Skeletal muscle tissue (tissue), 4 donors: Measurements from ENCODE around the gene AP5Z1. TPM values are rescaled to one million over a fixed set of nuclear protein-coding genes. Genes with fewer than 3 reads are reported as not detected.
A peak's percentile ranks its signal among the peaks of the same experiment; 100 is the strongest.

Experiments used
- H3K27ac ChIP-seq: one replicate; pipeline ENCODE4 v1.7.0; 2013; ENCODE audit warnings: mild to moderate bottlenecking, low read depth, low read length, inconsistent platforms
- H3K27me3 ChIP-seq, 3 donors: one replicate each; pipeline ENCODE4 v1.7.0; 2013; ENCODE audit warnings: low read length in 3 of 3; ENCODE audit not compliant: control insufficient read depth in 3 of 3, insufficient read depth in 3 of 3
- H3K36me3 ChIP-seq, 3 donors: one replicate each; pipeline ENCODE4 v1.7.0; 2013; ENCODE audit warnings: low read length in 3 of 3; ENCODE audit not compliant: control insufficient read depth in 3 of 3, insufficient read depth in 3 of 3
- H3K4me1 ChIP-seq, 3 donors: one replicate each; pipeline ENCODE4 v1.7.0; 2013; ENCODE audit warnings: low read length in 3 of 3, mild to moderate bottlenecking in 3 of 3; ENCODE audit not compliant: control insufficient read depth in 3 of 3, insufficient read depth in 3 of 3
- H3K4me3 ChIP-seq, 3 donors: one replicate each; pipeline ENCODE4 v1.7.0; 2013; ENCODE audit warnings: low read length in 3 of 3
- H3K9ac ChIP-seq, 3 donors: one replicate each; pipeline ENCODE4 v1.7.0; 2013; ENCODE audit warnings: low read length in 3 of 3, mild to moderate bottlenecking in 3 of 3, moderate library complexity in 2 of 3, low read depth in 1 of 3
- H3K9me3 ChIP-seq, 3 donors: one replicate each; pipeline ENCODE4 v1.7.0; 2013; ENCODE audit warnings: low read length in 3 of 3; ENCODE audit not compliant: control insufficient read depth in 3 of 3
- total RNA-seq: library from RNA; depleted of rRNA; stranded (reverse); fragments of >200 nt; gene quantifications from one replicate; pipeline ENCODE4 v1.2.3, GENCODE V29; 2014
- donor health status: Osteomylitis.

The AP5Z1 gene
- total RNA-seq, 1 donor from 2014 or later: 13.6 TPM

DNA sequence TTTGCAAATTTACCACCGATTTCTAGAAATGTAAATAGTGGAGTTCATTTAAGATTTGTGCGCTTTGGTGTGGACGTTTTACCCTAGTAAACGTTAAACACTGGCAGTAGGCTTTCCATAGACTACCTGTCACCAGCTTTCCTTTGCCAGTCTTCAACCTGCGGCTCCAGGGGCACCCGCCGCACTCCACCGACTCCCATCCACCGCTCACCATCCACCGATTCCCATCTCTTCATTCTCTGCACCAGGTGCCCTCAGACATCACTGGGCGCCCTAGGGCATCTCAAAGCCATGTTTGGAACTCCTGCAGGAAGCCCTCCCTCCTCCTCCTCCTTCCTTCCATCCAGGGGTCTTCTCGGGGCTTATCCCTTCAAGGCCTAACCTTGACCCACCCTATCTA lies 1.4 kb upstream of the AP5Z1 start:
- H3K36me3 ChIP-seq: peaks cover 0 to 13% (median 6%) of the 10 kb centered on the region in 3 donors
- peaks cover 18 to 35% (median 28%) of the 10 kb centered on the region in 3 donors for H3K4me1 ChIP-seq
- H3K9me3 ChIP-seq: no peaks in the 10 kb centered on the region
- no peak overlapping the region for H3K4me3 ChIP-seq
- no peaks in the 10 kb centered on the region for H3K27me3 ChIP-seq
- H3K27ac ChIP-seq: no peak overlapping the region
- peak overlapping the region; percentile 90 to 96 (median 93) for H3K9ac ChIP-seq

DNA sequence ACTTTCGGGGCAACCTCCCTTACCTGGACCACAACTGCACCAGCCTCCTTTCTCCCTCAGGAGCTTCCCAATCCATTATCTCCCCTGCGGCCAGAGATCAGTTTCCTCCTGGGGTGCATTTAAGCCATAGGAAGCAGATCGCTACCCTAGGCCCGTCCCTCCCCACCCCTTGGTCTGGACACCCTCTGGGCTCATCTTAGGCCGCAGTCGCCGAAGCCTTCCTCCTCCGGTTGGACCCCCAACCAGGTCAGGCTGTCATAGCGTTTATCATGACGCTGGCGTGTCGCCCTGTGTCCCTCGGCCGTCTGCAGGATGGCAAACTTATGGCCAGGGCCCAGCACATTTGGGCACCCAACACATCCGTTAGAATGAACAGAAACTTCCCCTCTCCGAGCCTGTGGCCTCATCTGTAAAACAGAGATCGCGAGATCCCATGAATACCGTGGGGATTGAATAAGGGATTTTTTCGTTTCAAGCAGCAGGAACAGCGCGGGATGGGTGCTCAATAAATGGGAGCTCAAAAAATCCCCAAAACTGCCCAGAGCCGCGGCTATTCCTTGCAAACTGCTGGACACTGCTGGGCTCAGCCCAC lies 669 bp upstream of the AP5Z1 start:
- Histone ChIP-seq H3K27ac (peak overlapping the region; percentile 95), H3K9ac (peak overlapping the region; percentile 90 to 96 (median 93)), H3K4me3 (peak overlapping the region; percentile 89 to 98 (median 98)), H3K9me3 (no peaks in the 10 kb centered on the region), H3K4me1 (peaks cover 16 to 28% (median 21%) of the 10 kb centered on the region in 3 donors), H3K27me3 (no peaks in the 10 kb centered on the region), H3K36me3 (peaks cover 0 to 13% (median 6%) of the 10 kb centered on the region in 3 donors)

DNA sequence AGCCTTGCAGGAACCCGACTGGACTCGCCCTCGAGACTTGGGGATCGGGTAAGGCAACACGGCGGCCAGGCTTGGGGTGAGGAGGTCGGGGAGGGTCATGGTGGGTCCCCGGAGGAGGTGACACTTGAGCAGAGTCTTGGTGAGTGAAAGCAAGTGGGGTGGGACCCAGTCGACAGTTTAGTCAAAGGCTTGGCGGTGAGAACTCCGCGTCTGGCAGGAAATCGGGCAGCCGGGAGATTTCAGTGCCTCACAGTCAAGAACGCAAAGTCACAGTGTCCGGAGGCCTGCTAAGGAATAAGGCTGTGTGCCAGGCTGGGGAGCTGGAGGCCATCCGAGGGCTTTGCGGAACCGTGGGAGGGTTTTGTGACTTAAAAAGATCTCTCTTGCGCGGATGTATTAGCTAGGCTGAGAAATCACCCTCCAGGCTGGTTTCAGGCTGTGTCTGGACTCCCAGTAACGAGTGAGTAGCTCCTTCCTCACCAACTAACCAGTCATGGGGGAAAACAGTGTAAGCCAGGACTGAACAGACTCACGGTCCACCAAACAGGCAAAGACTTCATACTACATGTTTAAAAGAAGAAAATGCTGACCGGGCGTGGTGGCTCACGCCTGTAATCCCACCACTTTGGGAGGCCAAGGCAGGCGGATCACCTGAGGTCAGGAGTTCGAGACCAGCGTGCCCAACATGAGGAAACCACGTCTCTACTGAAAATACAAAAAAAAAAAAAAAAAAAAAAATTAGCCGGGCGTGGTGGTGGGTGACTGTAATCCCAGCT lies 613 bp downstream of the AP5Z1 start:
- Histone ChIP-seq H3K9me3 (no peaks in the 10 kb centered on the region), H3K27me3 (no peaks in the 10 kb centered on the region), H3K36me3 (peaks cover under 1 to 13% (median 8%) of the 10 kb centered on the region in 3 donors), H3K4me1 (peaks cover 16 to 26% (median 20%) of the 10 kb centered on the region in 3 donors), H3K27ac (peak overlapping the region; percentile 95), H3K9ac (peak overlapping the region; percentile 90 to 96 (median 93)), H3K4me3 (peak overlapping the region; percentile 89 to 98 (median 98))

DNA sequence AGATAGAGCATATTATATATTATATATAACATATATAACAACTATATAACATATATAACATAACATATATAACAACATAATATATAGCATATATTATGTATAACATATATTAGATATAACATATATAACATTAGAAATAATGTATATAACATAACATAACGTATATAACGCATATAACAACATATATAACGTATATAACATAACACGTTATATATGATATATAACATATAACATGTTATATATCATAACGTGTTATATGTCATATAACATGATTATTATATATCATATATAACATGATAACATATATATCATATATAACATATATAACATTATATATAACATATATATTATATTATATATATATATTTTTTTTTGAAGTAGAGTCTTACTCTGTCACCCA lies 3.7 kb downstream of the AP5Z1 start:
- no peak overlapping the region for H3K9ac ChIP-seq
- no peak overlapping the region for H3K27ac ChIP-seq
- peaks cover 27 to 34% (median 30%) of the 10 kb centered on the region in 3 donors for H3K36me3 ChIP-seq
- no peaks in the 10 kb centered on the region for H3K9me3 ChIP-seq
- H3K4me3 ChIP-seq: no peak overlapping the region
- H3K27me3 ChIP-seq: no peaks in the 10 kb centered on the region
- H3K4me1 ChIP-seq: peaks cover 16 to 25% (median 20%) of the 10 kb centered on the region in 3 donors

DNA sequence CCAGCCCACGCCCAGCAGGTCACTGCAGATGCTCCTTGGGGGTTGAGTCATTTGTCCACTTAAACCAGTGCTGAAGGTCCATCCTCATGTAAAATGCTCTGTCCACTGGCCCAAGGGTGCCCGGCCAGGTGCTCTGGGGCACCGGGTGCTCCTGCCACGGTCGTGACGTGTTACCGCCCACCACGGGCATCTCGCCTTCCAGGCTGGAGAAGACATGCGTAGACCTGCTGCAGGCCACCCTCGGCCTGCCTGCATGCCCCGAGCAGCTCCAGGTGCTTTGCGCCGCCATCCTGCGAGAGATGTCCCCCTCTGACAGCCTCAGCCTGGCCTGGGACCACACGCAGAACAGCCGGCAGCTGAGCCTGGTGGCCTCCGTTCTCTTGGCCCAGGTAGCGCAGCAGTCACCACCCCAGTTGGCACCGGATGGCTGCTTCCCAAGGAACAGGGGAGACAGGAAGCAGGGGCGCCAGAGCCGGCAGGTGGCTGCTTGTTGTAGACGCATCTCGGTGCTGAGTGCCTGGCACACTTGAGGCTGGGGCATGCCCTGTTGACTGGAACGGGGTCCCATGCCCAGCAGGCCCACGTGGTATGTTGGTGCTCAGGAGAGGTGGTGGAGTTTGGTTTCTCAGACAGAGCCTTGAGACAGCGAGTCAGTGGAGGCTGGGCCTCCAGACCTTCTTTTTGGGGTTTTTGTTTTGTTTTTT lies 6.1 kb downstream of the AP5Z1 start:
- H3K36me3 ChIP-seq: peaks cover 39 to 44% (median 42%) of the 10 kb centered on the region in 3 donors

DNA sequence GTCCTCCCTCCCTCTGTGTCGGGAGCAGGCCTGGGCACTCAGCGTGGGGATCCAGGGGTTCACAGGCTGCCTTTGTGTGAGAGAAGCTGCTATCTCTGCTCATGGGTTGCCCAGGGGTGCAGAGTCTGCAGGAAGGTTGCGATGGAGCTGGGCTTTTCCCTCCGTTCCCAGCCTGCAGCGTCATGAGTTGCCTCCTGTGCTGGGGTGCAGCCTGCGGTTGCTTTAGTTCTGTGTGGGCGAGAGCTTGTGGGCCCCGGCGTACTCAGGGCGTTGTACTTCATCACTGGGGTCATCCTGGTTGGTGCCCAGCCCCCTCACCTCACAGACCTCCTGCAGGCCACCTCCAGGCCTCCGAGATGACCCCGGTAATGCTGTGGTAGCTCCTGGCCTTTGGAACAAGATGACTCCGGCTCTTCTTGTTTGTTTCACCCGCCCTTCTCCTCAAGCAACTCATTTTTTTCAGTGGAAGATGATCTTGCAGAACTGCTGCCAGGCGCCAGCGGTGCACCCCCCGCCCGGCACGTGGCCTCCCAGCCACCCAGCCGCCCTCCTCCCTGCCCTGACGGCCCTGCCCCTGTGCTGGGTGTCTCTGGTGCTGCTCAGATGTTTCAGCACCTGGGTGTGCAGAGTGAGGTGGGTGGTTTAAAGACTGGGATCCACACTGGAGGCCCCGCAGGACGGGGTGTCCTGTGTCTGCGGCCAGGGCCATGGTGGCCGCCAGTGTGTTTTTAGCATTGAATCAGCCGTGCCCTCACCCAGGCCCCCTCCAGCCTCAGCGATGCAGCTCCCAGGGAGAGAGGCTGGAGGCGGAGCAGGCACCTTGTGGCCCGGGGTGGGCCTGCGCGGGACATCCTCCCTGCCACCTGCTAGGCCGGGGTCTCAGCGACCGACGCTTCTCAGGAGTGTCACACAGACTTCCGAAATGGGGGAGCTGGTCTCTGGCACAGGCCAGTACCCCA lies 7.2 kb downstream of the AP5Z1 start:
- H3K9me3 ChIP-seq: no peaks in the 10 kb centered on the region
- H3K36me3 ChIP-seq: peaks cover 42 to 46% (median 46%) of the 10 kb centered on the region in 3 donors
- no peaks in the 10 kb centered on the region for H3K4me1 ChIP-seq
- H3K9ac ChIP-seq: no peak overlapping the region
- no peaks in the 10 kb centered on the region for H3K27me3 ChIP-seq
- H3K27ac ChIP-seq: no peak overlapping the region
- no peak overlapping the region for H3K4me3 ChIP-seq

More for the DNA sequence above, 6.1 kb downstream of the AP5Z1 start:
- Histone ChIP-seq H3K9me3 (no peaks in the 10 kb centered on the region), H3K27ac (no peak overlapping the region), H3K4me3 (no peak overlapping the region), H3K27me3 (no peaks in the 10 kb centered on the region), H3K9ac (no peak overlapping the region), H3K4me1 (peaks cover 3 to 6% (median 6%) of the 10 kb centered on the region in 3 donors)

DNA sequence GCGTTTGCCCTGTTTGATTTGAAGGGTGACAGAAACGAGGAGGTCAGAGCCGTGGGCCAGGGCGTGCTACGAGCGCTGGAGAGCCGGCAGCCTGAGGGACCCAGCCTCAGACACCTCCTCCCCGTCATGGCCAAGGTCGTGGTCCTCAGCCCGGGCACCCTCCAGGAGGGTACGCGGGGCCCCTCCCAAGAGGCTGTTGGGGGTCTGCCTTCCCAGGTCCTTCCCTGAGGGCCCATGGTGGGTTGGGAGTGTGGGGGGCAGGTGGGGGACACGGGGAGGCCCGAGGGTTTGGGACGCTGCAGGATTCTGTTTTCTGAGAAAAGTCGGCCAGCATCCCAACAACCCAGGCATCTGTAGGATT lies 7.8 kb downstream of the AP5Z1 start:
- H3K4me3 ChIP-seq: no peak overlapping the region
- H3K36me3 ChIP-seq: peaks cover 47 to 49% (median 48%) of the 10 kb centered on the region in 3 donors

DNA sequence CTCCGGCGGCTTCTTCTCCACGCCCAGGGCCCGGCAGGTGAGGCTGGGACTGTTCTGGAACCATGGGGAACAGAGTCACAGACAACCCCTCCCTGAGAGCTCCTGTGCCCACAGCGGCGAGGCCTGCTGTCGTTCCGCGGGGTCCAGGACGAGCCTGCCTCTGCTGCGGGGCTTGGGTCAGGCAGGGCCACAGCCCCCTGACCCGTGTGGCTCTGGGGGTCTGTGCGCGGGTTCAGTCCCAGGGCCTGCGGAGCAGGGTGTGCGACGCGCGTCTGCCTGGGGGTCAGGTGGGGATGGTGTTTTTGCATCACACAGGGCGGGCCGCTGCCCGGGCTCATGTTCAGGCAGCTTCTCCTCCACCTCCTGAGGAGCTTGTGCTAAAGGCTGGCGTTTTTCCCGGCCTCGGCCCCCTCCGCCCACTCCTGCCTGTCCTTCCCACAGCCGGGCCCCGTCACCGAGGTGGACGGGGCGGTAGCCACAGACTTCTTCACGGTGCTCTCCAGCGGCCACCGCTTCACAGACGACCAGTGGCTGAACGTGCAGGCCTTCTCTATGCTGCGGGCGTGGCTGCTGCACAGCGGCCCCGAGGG lies 8.4 kb downstream of the AP5Z1 start:
- no peaks in the 10 kb centered on the region for H3K27me3 ChIP-seq
- H3K4me3 ChIP-seq: no peak overlapping the region
- H3K9me3 ChIP-seq: no peaks in the 10 kb centered on the region
- H3K4me1 ChIP-seq: no peaks in the 10 kb centered on the region
- H3K27ac ChIP-seq: no peak overlapping the region
- peaks cover 47 to 53% (median 50%) of the 10 kb centered on the region in 3 donors for H3K36me3 ChIP-seq
- H3K9ac ChIP-seq: no peak overlapping the region

More for the DNA sequence above, 7.8 kb downstream of the AP5Z1 start:
- H3K9ac ChIP-seq: no peak overlapping the region
- no peaks in the 10 kb centered on the region for H3K4me1 ChIP-seq
- no peaks in the 10 kb centered on the region for H3K27me3 ChIP-seq
- no peaks in the 10 kb centered on the region for H3K9me3 ChIP-seq
- H3K27ac ChIP-seq: no peak overlapping the region

DNA sequence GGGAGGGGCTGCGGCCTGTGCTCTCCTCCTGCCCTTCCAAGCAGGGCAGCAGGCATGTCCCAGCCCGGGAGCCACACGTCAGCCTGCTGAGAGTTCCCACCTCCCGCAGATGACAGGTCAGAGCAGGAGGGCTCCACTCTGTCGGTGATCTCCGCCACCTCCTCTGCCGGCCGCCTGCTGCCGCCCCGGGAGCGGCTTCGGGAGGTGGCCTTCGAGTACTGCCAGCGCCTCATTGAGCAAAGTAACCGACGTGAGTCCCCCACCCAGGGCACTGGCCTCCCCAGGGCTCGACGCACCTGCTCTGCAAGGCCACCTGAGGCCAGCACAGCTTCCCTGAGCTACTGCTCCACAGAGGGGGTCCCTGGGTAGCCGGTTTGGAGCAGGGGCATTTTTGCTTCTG lies 9.4 kb downstream of the AP5Z1 start:
- Histone ChIP-seq H3K9ac (no peak overlapping the region), H3K9me3 (no peaks in the 10 kb centered on the region), H3K36me3 (peaks cover 49 to 53% (median 53%) of the 10 kb centered on the region in 3 donors), H3K27me3 (no peaks in the 10 kb centered on the region), H3K4me3 (no peak overlapping the region), H3K4me1 (no peaks in the 10 kb centered on the region), H3K27ac (no peak overlapping the region)
